ENCODE results near the gene PIPOX. TPM values are rescaled to one million over a fixed set of nuclear protein-coding genes. Genes with fewer than 3 reads are reported as not detected.

Gene PIPOX
- total and polyA plus RNA-seq, 7 donors: 0.71 to 20.5 (median 8.7) TPM; not detected in 1

DNA sequence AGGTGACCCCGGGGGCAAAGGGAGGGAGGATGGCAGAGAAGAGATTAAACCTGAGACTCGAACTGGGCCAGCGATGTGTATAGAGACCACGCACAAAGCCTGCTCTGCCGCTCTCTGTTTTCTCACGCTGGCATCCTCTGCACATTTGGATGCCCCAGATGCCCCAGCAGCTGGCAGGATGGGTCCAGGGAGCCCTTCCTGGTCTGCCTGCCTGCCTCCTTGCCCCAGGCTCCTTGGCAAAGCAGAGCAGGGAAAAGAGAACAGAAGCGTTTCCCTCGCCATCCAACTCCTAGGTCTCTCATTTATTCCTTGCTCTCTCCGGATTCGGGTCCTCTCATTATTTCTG, 5.2 kb upstream of the PIPOX start:
- Histone ChIP-seq H3K4me3 (no peak overlapping the region), H3K36me3 (no peaks in the 10 kb centered on the region), H3K27me3 (no peaks in the 10 kb centered on the region), H3K27ac (no peak overlapping the region), H3K9me3 (peaks cover 0 to 6% (median 4%) of the 10 kb centered on the region in 4 donors), H3K4me1 (no peaks in the 10 kb centered on the region)
- intact Hi-C loops (cut with DNase I): no loop called here
- TF ChIP-seq EP300 (IDR thresholded peaks at IDR 0.05) (no peak), POLR2A (IDR thresholded peaks at IDR 0.05) (no peak), POLR2AphosphoS5 (IDR thresholded peaks at IDR 0.05) (no peak)
- TF ChIP-seq, protein P1, sequence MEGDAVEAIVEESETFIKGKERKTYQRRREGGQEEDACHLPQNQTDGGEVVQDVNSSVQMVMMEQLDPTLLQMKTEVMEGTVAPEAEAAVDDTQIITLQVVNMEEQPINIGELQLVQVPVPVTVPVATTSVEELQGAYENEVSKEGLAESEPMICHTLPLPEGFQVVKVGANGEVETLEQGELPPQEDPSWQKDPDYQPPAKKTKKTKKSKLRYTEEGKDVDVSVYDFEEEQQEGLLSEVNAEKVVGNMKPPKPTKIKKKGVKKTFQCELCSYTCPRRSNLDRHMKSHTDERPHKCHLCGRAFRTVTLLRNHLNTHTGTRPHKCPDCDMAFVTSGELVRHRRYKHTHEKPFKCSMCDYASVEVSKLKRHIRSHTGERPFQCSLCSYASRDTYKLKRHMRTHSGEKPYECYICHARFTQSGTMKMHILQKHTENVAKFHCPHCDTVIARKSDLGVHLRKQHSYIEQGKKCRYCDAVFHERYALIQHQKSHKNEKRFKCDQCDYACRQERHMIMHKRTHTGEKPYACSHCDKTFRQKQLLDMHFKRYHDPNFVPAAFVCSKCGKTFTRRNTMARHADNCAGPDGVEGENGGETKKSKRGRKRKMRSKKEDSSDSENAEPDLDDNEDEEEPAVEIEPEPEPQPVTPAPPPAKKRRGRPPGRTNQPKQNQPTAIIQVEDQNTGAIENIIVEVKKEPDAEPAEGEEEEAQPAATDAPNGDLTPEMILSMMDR (IDR thresholded peaks at IDR 0.05): no peak
- no peak for DNase-seq
- 77 to 78% methylated on average over 10 of the region's 10 CpGs for WGBS, 2 donors

DNA sequence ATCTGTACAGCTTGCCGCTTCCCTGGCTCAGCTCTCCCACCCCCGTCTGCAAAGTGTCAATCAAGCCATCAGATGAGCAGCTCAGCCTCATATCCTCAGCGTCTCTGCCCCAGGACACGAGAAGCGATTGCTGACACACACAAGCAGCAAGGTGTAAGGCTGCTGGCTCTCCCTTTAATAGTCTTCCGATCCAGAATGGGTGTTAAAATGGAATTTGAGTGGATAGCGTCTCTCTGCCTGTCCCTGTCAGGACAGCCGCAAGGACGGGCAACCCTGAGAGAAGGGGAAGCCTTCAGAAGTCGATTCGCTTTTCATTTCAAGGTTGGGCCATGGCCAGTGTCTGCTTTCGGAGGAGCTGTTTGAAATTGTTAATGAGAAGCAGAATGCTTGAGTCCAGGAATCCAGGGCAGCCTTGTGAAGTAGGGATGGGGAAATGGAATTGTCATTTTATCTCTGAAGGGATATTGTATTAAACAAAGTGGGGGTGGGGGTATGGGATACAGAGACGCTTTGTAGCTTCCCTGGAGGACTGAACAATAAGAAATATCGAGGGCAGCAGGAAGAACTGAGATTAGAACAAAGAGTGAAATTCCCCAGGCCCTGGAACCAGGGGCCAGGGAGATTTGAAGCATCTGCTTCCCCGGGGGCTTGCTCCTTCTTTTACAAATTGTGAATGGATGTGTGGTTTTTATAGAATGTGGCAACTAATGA, 4.7 kb upstream of the PIPOX start:
- WGBS, 2 donors: 33% methylated on average over 15 of the region's 15 CpGs
- no peaks in the 10 kb centered on the region for H3K27me3 ChIP-seq
- no peak overlapping the region for H3K4me3 ChIP-seq
- DNase-seq: no peak
- TF ChIP-seq EP300 (IDR thresholded peaks at IDR 0.05) (no peak), POLR2A (IDR thresholded peaks at IDR 0.05) (no peak)
- TF ChIP-seq, protein P1 (IDR thresholded peaks at IDR 0.05): no peak
- H3K27ac ChIP-seq: no peak overlapping the region
- H3K4me1 ChIP-seq: no peaks in the 10 kb centered on the region
- intact Hi-C loops (cut with DNase I): no loop called here
- peaks cover 0 to 6% (median 4%) of the 10 kb centered on the region in 4 donors for H3K9me3 ChIP-seq
- H3K36me3 ChIP-seq: no peaks in the 10 kb centered on the region

DNA sequence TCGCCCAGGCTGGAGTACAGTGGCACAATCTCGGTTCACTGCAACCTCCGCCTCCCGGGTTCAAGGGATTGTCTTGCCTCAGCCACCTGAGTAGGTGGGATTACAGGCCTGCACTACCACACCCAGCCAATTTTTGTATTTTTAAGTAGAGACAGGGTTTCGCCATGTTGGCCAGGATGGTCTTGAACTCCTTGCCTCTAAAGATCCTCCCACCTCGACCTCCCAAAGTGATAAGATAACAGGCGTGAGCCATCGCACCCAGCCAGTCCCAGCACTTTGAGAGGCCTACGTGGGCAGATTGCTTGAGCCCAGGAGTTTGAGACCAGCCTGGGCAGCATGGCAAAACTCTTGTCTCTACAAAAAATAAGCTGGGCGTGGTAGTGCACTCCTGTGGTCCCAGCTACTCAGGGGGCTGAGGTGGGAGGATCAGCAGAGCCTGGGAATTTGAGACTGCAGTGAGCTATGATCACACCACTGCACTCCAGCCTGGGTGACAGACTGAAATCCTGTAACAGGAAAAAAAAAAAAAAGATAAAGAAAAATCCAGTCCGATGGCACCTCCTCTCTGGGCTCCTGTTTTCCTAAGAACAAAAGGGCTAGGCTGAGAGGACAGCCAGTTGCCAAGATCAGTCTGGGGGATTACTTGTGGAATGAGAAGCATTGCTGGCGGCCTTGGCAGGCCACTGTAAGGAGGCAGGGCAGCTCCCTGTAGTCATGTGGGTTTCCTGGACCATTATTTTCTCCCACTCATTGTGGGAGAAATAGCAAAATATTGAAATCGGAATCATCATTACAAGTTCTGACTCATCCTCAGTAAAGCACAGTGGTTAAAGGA, 3.0 kb upstream of the PIPOX start:
- no peak for DNase-seq
- H3K4me3 ChIP-seq: no peak overlapping the region
- no peak for TF ChIP-seq POLR2AphosphoS5 (IDR thresholded peaks at IDR 0.05)
- no peak for TF ChIP-seq EP300 (IDR thresholded peaks at IDR 0.05)
- TF ChIP-seq, protein P1 (IDR thresholded peaks at IDR 0.05): no peak
- TF ChIP-seq POLR2A (IDR thresholded peaks at IDR 0.05): no peak
- no peaks in the 10 kb centered on the region for H3K4me1 ChIP-seq
- no peak overlapping the region for H3K27ac ChIP-seq
- no peaks in the 10 kb centered on the region for H3K36me3 ChIP-seq
- WGBS, 2 donors: 85 to 88% methylated on average over 13 of the region's 13 CpGs
- intact Hi-C loops (cut with DNase I): no loop called here
- H3K9me3 ChIP-seq: no peaks in the 10 kb centered on the region
- no peaks in the 10 kb centered on the region for H3K27me3 ChIP-seq

DNA sequence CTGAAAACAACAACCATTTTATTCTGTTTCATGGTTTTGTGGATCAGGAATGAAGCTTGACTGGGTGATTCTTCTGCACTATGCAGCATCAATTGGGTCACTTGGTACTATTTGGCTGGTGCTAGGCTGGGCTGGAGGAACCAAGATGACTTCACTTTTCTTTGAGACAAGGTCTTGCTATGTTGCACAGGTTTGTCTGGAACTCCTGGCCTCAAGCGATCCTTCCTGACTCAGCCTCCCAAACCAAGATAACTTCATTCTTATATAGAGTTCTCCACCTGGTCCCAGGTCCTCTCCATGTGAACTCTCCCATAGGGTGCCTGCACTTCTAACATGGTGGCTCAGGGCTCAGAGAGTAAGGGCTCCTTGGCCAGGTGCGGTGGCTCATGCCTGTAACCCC, 1.9 kb upstream of the PIPOX start:
- Histone ChIP-seq H3K27ac (no peak overlapping the region), H3K9me3 (no peaks in the 10 kb centered on the region), H3K4me1 (no peaks in the 10 kb centered on the region), H3K27me3 (no peaks in the 10 kb centered on the region), H3K4me3 (no peak overlapping the region), H3K36me3 (no peaks in the 10 kb centered on the region)
- no peak for DNase-seq
- intact Hi-C loops (cut with DNase I): no loop called here
- WGBS, 2 donors: 98% methylated on average over 2 of the region's 2 CpGs
- TF ChIP-seq POLR2A (IDR thresholded peaks at IDR 0.05) (no peak), EP300 (IDR thresholded peaks at IDR 0.05) (no peak), POLR2AphosphoS5 (IDR thresholded peaks at IDR 0.05) (no peak)
- TF ChIP-seq, protein P1 (IDR thresholded peaks at IDR 0.05): no peak

Data from sigmoid colon (tissue), 7 donors.